ENCODE results near the gene SHISA9.

GRCh38 chr16:12903407-12904328 is 2.3 kb downstream of the SHISA9 start:
- TF ChIP-seq CTCF (IDR thresholded peaks at IDR 0.05) (no peak), POLR2AphosphoS5 (IDR thresholded peaks at IDR 0.05) (no peak), POLR2A (IDR thresholded peaks at IDR 0.05) (no peak)

All from breast epithelium (tissue), 3 donors.